Stimulated activated CD8-positive, alpha-beta memory T cell treated with anti-CD3 and anti-CD28 coated beads, Interleukin-12 subunit alpha, Interleukin-12 subunit beta, amount 100 ng/mL, for 1 hour (primary cell): ENCODE measurements around the gene PLRG1.

ENCODE experiments used
- DNase-seq: peaks from one replicate; pipeline ENCODE4 v3.0.0-alpha.2; 2020; ENCODE audit warnings: low read depth

The PLRG1 gene

DNA sequence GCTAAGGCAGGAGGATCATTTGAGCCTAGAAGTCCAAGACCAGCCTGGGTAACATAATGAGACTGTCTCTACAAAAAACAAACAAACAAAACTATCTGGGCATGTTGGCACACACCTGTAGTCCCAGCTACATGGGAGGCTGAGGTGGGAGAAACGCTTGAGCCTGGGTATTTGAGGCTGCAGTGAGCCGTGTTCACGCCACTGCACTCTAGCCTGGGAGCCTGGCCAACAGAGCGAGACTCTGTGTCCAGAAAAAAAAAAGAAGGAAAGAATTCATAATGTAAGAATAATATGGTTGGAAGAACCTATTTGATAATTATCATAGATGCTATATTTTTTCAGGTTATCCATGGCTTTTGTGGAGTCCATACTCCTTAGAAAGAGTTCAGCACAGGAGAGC lies 32.6 kb downstream of the PLRG1 start:
- DNase-seq, result no peak

DNA sequence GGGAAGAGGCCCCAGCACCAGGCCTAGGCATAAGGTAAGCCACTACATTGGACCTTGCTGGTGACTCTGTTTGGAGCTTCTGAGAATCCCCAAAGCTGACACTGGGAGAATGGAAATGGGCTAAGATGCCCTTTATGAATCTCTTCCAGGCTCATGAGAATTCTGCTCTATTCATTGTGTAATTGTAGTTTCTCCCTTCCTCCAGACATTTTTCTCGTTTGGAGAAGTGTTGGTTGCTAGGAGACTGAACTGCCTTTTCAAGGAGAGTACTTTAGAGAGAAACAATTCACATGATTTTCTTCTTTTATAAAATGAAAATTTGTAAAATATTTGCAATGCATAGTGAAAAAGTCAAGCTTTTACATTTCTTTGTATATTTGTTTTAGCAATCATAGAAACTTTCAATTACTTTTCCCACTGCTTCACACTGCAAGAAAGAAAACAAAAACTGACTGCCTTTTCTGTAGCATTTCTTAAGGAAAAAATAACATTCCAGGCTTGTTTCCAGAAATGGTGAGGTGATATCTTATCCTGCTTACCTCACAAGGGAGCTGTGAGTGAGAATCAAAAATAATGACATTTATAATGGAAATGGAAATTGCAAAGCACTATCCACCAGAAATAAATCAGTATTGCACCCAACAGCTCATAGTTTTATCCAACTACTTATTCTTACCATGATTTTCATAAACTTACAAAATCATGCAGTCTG lies 33.7 kb downstream of the PLRG1 start:
- DNase-seq, result no peak

DNA sequence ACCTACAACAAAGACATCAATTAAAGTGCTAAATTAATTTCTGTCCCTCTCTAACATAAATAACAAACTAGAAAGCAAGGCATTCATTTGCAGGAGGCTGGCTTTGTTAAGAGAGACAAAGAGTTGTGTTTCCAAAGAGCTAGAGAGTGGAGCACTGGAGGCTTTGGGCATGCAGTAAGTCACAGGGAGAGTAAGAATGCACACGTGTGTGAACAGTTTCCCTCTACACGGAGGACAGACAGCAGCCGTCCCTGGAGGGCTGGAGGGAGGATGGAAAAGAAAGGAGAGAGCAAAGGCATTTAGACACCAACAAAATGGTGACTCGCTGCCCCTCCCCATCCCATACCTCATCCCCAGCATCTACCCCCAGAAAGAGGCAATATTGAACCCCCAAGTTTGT lies 38.2 kb downstream of the PLRG1 start:
- no peak for DNase-seq

DNA sequence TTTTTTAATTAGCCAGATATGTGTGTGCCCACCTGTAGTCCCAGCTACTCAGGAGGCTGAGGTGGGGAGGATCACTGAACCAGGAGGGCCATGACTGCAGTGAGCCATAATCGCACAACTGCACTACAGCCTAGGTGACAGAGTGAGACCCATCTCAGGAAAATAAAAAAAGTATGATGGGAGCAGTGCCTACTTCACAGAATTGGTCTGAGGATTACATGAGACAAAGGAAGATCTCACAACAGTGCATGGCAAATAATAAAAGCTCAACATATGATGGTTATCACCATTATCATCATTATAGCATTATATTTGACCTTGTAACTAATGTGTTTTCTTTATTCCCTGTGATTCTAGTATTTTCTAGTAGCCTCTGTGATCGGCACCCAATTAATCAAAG lies 38.7 kb downstream of the PLRG1 start:
- DNase-seq, result no peak

DNA sequence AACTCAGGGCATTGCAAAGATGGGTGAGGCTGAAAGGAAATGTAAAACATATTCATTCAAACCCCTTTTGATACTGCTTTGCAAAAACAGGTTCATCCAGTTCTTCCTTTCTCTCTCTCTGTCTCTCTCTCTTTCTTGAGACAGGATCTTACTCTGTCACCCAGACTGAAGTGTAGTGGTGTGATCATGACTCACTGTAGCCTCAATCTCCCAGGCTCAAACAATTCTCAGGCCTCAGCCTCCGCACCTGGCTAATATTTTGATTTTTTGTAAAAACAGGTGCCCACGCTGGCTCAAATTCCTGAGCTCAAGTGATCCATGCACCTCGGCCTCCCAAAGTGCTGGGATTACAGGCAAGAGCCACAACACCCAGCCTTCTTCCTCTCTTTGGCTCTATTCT lies 43.0 kb downstream of the PLRG1 start:
- no peak for DNase-seq

DNA sequence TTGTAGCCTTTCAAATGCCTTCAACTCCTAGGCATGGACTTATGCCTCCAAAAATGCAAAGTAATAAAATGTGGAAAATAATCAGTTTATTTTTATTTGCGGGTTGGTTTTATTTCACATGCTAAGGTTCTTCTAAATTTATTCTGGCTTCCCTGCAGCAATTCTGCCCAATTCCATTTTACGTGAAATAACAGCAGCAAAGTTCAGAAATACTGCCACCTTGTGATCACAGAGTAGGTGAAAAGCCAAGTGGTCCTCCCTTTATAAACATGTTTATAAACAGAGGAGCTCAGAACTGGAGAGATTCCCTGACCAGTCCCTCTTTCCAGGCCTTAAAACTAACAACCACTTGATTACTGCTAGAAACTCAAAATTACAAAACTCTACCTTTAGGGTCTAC lies 43.9 kb downstream of the PLRG1 start:
- DNase-seq, result no peak

DNA sequence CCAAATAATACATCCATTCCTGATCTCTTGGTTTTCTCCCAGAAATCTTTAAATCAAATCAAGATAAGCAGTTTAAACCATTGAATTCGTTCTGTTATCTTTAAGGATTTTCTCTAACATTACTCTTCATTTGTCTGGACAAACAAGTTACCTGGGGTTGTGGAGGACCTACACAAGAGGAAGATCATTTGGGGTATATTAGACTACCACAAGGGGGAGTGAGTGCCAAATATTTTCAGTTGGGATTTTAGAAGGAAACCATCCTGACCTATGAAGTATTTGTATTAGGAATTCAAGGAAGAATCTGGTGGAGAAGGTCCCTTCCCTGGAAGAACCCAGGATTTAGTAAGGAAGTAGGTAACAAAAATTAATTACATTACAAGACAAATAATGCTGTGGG lies 46.6 kb downstream of the PLRG1 start:
- no peak for DNase-seq

DNA sequence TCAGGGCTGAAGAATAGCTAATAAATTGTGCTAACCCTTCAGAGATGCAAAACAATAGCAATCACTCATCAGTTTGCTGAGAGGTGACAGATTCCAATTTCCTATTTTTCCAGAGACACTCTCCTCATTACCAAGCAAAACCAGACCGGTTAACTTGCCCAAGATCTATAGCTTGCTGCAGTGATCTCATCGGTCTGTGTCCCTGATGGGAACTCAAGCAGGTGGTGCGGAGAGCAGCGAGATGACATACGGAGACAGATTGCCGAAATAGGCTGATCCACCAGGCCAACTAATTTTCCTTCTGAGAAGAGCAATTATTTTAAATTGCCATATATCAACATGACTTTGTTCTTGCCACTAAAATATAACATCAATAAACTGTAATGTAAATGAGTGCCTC lies 48.1 kb downstream of the PLRG1 start:
- DNase-seq, result no peak

DNA sequence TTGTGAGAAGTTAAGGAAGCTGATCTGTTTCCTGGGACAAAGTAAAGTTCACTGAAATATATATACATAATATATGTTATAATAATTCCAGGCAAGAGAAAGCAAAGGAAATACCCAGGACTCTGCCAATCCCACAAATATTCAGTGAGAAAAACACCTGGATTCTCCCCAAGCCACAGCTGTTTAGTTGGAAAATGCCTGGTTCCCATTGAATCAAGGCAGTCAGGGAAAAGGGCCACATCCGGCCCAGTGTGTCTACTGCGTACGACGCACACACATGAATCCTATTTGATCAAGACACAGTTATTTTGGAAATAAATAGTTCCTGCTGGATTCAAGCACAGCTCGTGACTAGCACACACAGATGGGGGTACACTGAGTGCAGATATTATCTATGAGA lies 52.3 kb downstream of the PLRG1 start:
- no peak for DNase-seq

DNA sequence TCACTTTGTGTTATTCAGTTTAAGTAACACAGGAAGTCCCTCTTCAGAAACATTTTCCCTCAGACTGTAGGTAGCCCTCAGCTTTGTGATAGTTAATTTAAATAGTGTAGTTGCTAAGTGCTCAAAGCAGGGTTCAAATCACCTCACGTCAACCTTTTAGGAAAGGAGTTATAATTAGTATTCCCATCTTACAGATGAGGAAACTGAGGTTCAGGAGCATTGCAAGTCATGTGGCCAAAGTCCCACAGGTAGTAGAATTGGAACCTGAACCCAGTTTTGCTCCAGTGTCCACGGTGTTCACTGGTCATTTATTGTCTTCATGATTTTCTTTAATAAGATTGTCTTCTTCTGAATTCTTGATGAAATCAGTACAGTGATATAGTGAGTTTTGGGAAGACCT lies 54.3 kb downstream of the PLRG1 start:
- no peak for DNase-seq

DNA sequence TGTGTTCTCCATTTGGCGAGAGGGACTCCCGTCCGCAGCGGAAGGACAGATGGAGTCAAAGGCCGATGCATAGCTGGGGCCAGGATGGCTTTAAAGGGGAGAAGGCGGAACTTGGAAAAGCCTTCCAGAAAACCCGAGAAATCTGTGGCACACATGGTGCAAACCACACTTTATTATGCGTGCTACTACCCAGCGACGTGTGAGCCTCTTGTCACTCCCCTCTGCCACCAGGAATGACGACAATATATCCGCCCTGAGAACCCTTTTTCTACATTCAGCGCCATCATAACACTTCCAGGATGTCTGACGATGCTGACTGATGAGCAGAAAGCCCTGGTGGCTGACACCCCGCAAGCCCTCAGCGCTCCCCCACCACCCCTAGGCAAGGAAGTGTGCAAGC lies 57.9 kb downstream of the PLRG1 start:
- DNase-seq, result no peak

DNA sequence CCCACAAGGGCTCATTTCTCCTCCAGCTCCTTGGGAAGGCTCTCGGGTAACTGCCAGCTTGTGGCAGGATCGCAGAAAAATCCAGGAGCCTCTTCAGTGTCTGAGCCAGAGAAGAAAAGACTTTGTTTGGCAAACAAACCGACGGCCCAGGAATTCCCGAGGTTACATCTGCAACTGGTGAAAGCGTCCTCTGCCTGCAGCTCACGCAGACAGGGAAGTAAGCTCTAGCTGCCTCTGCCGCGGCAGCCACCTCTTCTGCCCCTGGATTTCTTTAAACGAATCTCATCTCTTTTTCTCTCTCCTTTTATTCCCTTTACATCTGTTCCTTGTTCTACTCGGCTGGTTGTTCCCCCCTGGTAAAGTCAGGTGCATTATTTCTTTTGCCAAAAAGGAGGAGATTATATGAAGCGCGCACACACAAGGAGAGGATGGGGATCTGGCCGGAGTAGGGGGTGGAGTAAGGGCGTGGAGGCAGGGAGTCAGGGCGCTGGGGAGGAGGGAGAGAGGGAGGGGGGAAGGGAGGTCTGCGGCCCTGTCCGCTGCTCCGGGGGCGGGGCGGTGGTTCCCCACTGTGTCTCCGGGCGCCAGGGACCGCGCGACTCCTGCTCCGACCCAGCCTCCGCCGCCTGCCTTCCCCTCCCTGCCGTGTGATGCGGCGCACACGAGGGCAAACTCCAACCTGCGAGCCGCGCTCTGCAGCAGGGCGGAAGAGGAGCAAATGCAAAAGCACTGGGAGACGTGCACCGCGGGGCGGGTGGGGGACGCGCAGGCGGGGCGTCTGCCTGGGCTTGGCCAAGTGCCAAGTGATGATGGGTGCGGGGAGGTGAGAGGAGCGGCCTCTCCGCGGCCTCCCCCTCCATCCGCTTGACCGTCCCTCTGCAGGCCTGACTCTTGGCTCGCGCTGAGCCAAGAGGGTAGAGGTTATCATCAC lies 58.6 kb downstream of the PLRG1 start, which contains the start of gene DCHS2:
TSS of gene DCHS2 (minus strand) at position 459 of the 931 bp plus-strand sequence. CDS start at position 15, 444 bp downstream.
- no peak for DNase-seq

DNA sequence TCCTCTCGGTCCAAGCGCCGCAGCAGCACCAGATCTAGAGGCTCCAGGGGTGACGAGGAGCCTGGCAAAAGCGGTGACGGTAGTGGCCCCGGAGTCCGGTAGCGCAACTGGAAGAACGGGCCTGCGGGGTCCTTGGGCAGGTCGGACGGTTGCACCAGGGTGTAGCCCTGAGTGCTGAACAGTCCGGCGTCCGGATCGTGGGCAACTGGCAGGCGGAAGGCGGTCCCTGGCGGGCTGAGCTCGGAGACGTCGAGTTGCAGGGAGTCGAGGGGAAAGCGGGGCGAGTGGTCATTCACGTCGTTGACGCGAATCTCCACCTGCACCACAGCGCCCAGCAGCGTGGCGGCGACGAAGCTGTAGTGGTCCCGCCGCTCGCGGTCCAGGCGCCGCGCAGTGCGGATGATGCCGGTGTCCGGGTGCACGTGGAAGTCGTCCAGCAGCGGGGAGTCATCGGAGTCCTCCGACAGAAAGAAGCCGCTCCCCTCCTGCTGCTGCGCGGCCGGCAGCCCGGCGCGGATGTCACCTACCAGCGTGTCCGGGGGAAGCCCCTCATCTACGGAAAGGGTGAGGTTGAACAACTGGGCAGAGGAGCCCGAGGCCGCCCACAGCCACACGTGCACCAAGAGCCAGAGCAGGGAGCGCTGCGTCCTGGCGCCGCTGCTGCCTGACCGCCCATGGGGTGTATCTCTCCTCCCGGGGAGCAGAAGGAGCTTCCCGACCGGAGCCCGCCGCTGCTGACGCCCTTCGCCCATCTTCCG lies 59.4 kb downstream of the PLRG1 start:
- no peak for DNase-seq

DNA sequence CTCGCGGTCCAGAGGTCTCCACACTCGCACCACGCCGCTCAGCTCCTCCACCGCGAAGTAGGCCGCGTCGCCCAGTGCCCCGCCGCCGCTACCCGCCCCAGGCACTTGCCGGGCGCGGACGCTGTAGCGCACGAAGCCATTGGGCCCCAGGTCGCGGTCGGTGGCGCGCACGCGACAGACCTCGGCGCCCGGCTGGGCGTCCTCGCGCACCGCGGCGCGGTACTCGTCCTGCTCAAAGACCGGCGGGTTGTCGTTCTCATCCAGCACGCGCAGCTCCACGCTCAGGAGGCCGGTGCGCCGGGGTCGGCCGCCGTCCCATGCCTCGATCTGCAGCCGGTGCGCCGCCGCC lies 60.0 kb downstream of the PLRG1 start:
- DNase-seq, result no peak

DNA sequence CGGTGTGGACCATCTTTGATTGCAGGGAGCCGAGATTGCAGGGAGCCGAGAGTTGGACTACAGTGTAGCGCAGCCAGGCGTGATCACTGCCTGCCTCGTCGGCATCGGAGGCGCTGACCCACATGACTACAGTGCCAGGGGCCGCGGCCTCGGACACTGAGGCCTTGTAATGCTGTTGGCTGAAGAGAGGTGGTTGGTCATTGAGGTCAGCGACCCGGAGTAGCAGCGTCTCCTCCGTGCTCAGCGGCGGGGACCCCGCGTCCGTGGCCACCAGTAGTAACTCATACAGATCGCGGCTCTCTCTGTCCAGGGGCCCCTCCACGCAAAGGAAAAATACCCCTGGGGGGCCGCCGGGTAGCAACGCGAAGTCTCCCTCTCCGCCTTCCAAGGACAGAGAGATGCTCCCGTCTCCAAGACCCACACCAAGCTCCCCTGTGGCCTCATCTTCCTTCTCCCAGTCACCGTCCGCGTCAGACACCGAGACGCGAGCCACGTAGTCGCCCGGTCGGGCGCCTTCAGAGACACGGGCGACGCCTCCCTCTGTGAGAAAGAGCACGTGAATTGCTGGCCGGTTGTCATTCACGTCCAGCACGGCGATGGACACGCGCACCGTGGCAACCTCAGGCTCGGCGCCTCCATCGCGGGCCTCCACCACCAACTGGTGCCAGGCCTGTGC lies 60.5 kb downstream of the PLRG1 start:
- DNase-seq, result no peak

DNA sequence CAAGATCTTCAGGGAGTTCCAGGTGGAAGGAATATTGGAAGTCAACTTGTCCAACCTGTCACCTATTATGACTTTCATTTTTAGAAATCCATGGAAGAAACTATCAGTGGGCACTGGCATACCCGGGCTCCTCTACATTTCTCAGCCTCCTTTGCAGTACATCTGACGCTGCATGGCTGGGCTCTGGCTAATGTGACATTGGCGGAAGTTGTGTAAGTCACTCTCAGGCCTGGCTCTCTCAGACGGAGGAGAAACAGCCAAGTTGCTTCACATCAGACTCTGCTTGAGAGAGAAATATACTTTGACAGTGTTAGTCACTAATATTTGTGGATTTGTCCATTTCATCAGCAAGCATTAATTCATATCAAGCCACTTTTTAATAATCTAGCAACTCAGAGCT lies 63.1 kb downstream of the PLRG1 start:
- DNase-seq, result no peak

DNA sequence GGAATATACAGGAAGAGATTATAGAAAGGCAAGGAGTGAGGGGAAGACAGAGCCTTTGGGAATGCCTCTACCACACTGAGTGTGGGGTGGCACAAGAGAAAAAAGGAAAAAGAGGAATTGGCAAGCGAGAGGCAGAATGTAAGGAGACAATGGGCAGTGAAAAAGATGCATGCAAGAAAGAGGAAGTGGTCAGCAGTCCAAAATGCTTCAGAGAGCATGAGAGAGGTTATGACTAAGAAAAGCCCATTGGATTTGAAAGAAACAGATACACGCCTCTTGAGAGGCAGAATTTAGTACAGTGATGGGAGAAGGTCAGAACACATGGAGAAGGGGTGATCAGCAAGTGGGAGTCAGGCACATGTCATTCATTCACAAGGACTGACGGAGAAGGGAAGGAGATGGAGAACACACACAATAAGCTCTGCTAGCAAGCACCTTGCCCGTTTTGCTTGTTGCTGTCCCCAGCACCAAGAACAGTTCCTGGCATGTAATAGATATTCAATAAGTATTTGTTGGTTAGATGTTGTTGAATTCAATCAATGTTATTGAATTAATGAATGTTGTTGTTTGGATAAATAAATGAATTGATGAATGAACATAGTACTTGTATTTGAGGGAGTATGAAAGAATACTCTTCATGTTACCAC lies 65.0 kb downstream of the PLRG1 start:
- no peak for DNase-seq
